Ovary (tissue), 9 donors: Measurements from ENCODE around the gene MARK3. TPM values are rescaled to one million over a fixed set of nuclear protein-coding genes. Genes with fewer than 3 reads are reported as not detected.

Experiments used
- DNase-seq, 5 donors: peaks; one replicate each; pipeline ENCODE4 v3.0.0-alpha.2; 2019 to 2020
- H3K27ac ChIP-seq, 2 donors: fragments of 200-600 bp; one replicate each; pipeline versions ENCODE4 v1.5.1 to v1.8.0; 2019 to 2022
- H3K27me3 ChIP-seq: fragments of 200-600 bp; one replicate; pipeline ENCODE4 v1.8.0; 2022
- H3K36me3 ChIP-seq: fragments of 200-600 bp; sonication (generic); one replicate; pipeline ENCODE4 v1.5.1; 2019
- H3K4me1 ChIP-seq: one replicate; pipeline ENCODE4 v1.8.1; 2013; ENCODE audit warnings: mild to moderate bottlenecking, moderate library complexity; ENCODE audit not compliant: insufficient read depth
- H3K4me3 ChIP-seq: fragments of 200-600 bp; sonication (generic); one replicate; pipeline ENCODE4 v1.5.1; 2017
- H3K9me3 ChIP-seq, 2 donors: fragments of 200-600 bp in 1 of 2; sonication (generic) in 1 of 2; one replicate each; pipeline versions ENCODE4 v1.5.1 to v1.8.1; 2013 to 2019; ENCODE audit warnings: mild to moderate bottlenecking in 1 of 2, moderate library complexity in 1 of 2
- CTCF ChIP-seq, 3 donors: fragments of 450-650 bp in 2 of 3; fragments of 200-600 bp in 1 of 3; IDR thresholded peaks; one replicate each; pipeline versions ENCODE4 v1.5.1 to v1.8.0; 2016 to 2022; ENCODE audit warnings: antibody characterized with exemption in 3 of 3, mild to moderate bottlenecking in 1 of 3
- EP300 ChIP-seq: sonication (generic); formaldehyde crosslinking; IDR thresholded peaks from one replicate; pipeline ENCODE4 v1.6.1; 2017; ENCODE audit warnings: antibody characterized with exemption
- POLR2A ChIP-seq: fragments of 450-650 bp; IDR thresholded peaks from one replicate; pipeline ENCODE4 v1.6.1; 2017; ENCODE audit warnings: antibody characterized with exemption, mild to moderate bottlenecking, moderate library complexity
- WGBS, 3 donors: extraction: QIAGEN DNeasy Blood & Tissue Kit in 1 of 3; methylation state at CpG; one replicate each; pipeline versions ENCODE4 v1.1.5 to v1.1.7; 2013 to 2017; 5-methylcytosine and 5-hydroxymethylcytosine counted together
- intact Hi-C, 4 donors: fragments of 100-400 bp; cut with DNase I; formaldehyde crosslinking; loops; one replicate each; pipeline versions ENCODE4 v1.11.0 to v1.15.1; 2022 to 2023
- polyA plus RNA-seq, 2 donors: library from polyadenylated mRNA; stranded (reverse); fragments of 200-250 nt in 1 of 2; fragments of 350-450 nt in 1 of 2; fragmentation: Illumina TruSeq in 1 of 2; extraction: RNeasy Lipid Tissue Mini Kit (QIAGEN cat#74804) in 1 of 2; gene quantifications; one replicate each; pipeline ENCODE4 v1.2.3, GENCODE V29; 2013 to 2014
- total RNA-seq, 7 donors: library from RNA; depleted of rRNA in 2 of 7; stranded (reverse); fragments of >200 nt in 2 of 7; fragmentation: NEBNext Ultra II Directional in 3 of 7; extraction: Animal tissue kit (Norgen Biotek cat#: 25700) in 3 of 7; gene quantifications; one replicate each; pipeline versions ENCODE4 v1.1.0 to v1.2.4, GENCODE V29; 2016 to 2023
- donor health status: DM: no; HTN: no; CAD: no; lungs with moderate emphysema.
- donor health status: DM: no; HTN: no; CAD: no.
- donor health status: Bipolar disorder and iron deficiency.
- donor health status: DM: yes; HTN: yes; CAD: no.
- donor health status: DM: no; HTN: no; CAD: no.
- donor health status: DM: yes; HTN: yes; CAD: no.

The MARK3 gene
- total and polyA plus RNA-seq, 9 donors: 46.4 to 110 (median 71.1) TPM

DNA sequence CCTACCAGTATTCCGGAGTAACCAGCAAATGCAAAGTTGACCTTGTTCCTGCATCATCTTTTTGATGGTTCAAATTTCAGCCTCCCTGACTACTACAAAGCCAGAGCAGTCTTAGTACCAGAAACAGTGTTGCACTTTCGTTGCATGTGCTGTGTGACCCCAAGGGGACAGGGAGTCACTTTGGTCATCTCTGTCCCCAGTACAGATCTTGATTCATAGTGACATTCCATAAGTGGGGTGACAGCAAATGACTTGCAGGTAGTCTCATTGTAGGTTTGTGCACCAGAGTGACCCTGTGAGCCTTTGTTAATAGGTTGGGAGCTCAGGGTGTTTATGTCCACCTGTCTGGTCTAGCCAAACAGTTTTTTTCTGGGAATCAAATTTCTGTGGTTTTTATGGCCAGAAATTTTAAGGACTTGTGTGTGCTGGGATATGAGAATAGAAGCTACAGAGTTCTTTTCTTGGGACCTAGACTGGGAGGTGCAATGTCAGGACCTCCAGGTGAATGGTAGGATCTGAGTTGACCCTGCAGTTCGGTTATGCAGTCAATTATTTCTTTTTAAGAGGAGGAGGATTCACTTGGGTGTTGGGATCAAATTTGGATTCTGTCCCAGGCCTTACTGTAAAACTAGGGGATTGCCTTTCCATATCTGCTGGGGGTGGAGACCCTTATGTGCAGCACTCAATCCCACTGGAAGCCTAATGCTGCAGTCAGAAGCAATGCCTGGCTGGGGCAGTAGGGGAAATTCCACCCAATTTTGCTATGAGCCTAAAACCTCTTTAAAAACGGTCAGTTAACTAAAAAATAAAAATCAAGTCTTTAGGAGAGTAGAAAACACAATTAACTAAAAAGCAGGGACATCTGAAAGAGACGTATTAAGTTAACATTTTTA, 41.1 kb upstream of the MARK3 start:
- no peak for DNase-seq
- intact Hi-C loops: no loop called here
- H3K9me3 ChIP-seq: no peaks in the 10 kb centered on the region
- peaks cover 7% of the 10 kb centered on the region for H3K4me1 ChIP-seq
- no peak overlapping the region for H3K27ac ChIP-seq
- no peak for TF ChIP-seq CTCF (IDR thresholded peaks at IDR 0.05)
- TF ChIP-seq EP300: no peak
- no peak for TF ChIP-seq POLR2A
- no peak overlapping the region for H3K4me3 ChIP-seq
- no peaks in the 10 kb centered on the region for H3K27me3 ChIP-seq
- H3K36me3 ChIP-seq: no peaks in the 10 kb centered on the region
- 69 to 79% (median 76%) methylated on average over 5 of the region's 5 CpGs for WGBS, 3 donors

- intact Hi-C loops: no loop called here
Observed at GRCh38 chr14:103346286-103346685, 38.9 kb upstream of the MARK3 start.

GRCh38 chr14:103347091-103347815, 38.0 kb upstream of the MARK3 start:
- intact Hi-C loops: no loop called here
- WGBS, 3 donors: 24 to 44% (median 26%) methylated on average over 12 of the region's 12 CpGs
- Histone ChIP-seq H3K9me3 (no peaks in the 10 kb centered on the region), H3K4me1 (peaks cover 7% of the 10 kb centered on the region), H3K27me3 (no peaks in the 10 kb centered on the region), H3K4me3 (no peak overlapping the region), H3K27ac (peak overlapping the region in 1 of 2 donors; percentile 25), H3K36me3 (no peaks in the 10 kb centered on the region)
- TF ChIP-seq CTCF (IDR thresholded peaks at IDR 0.05) (no peak), EP300 (no peak), POLR2A (no peak)
- no peak for DNase-seq

More at GRCh38 chr14:103346286-103346685, 38.9 kb upstream of the MARK3 start:
- H3K27ac ChIP-seq: no peak overlapping the region
- H3K36me3 ChIP-seq: no peaks in the 10 kb centered on the region
- H3K4me1 ChIP-seq: peaks cover 7% of the 10 kb centered on the region
- no peaks in the 10 kb centered on the region for H3K27me3 ChIP-seq
- no peaks in the 10 kb centered on the region for H3K9me3 ChIP-seq
- no peak for DNase-seq
- WGBS, 3 donors: 29 to 44% (median 32%) methylated on average over 3 of the region's 3 CpGs
- H3K4me3 ChIP-seq: no peak overlapping the region
- TF ChIP-seq CTCF (IDR thresholded peaks at IDR 0.05) (no peak), EP300 (no peak), POLR2A (no peak)

- no peak for TF ChIP-seq POLR2A
- no peak for TF ChIP-seq CTCF (IDR thresholded peaks at IDR 0.05)
- TF ChIP-seq EP300: no peak
- WGBS, 3 donors: 65 to 73% (median 71%) methylated on average over 5 of the region's 5 CpGs
- intact Hi-C loops: no loop called here
- H3K4me3 ChIP-seq: no peak overlapping the region
- H3K36me3 ChIP-seq: no peaks in the 10 kb centered on the region
- H3K27ac ChIP-seq: no peak overlapping the region
- no peaks in the 10 kb centered on the region for H3K9me3 ChIP-seq
- DNase-seq: no peak
- no peaks in the 10 kb centered on the region for H3K27me3 ChIP-seq
- peaks cover 7% of the 10 kb centered on the region for H3K4me1 ChIP-seq
Observed at GRCh38 chr14:103348154-103348553, 37.1 kb upstream of the MARK3 start.
